ENCODE measurements around the gene STX3. TPM values are rescaled to one million over a fixed set of nuclear protein-coding genes. Genes with fewer than 3 reads are reported as not detected.

STX3 gene
- total RNA-seq, 4 donors from 2014 or later: 24.1 to 48.2 (median 29.9) TPM

GRCh38 chr11:59758401-59759037 lies 3.3 kb downstream of the STX3 start:
- H3K27me3 ChIP-seq: no peaks in the 10 kb centered on the region
- no peaks in the 10 kb centered on the region for H3K9me3 ChIP-seq
- no peak overlapping the region for H3K4me3 ChIP-seq
- no peak overlapping the region for H3K27ac ChIP-seq
- 84% methylated on average over 4 of the region's 4 CpGs for WGBS
- TF ChIP-seq POLR2AphosphoS5 (IDR thresholded peaks at IDR 0.05): no peak
- no peak for TF ChIP-seq CTCF (IDR thresholded peaks at IDR 0.05)
- no peak for TF ChIP-seq POLR2A (IDR thresholded peaks at IDR 0.05)
- TF ChIP-seq EP300 (IDR thresholded peaks at IDR 0.05): no peak
- peaks cover 7% of the 10 kb centered on the region for H3K36me3 ChIP-seq
- H3K4me1 ChIP-seq: peaks cover 47% of the 10 kb centered on the region
- DNase-seq (ENCODE audit: low spot score in 2 of 2): no peak

GRCh38 chr11:59759900-59760299 lies 4.7 kb downstream of the STX3 start:
- WGBS: 57% methylated on average over 4 of the region's 4 CpGs
- peaks cover 42% of the 10 kb centered on the region for H3K4me1 ChIP-seq
- TF ChIP-seq CTCF (IDR thresholded peaks at IDR 0.05): no peak
- TF ChIP-seq POLR2A (IDR thresholded peaks at IDR 0.05): no peak
- TF ChIP-seq EP300 (IDR thresholded peaks at IDR 0.05): no peak
- no peak for TF ChIP-seq POLR2AphosphoS5 (IDR thresholded peaks at IDR 0.05)
- peaks cover 7% of the 10 kb centered on the region for H3K36me3 ChIP-seq
- H3K9me3 ChIP-seq: no peaks in the 10 kb centered on the region
- no peak overlapping the region for H3K27ac ChIP-seq
- no peak overlapping the region for H3K4me3 ChIP-seq
- DNase-seq (ENCODE audit: low spot score in 2 of 2): no peak
- no peaks in the 10 kb centered on the region for H3K27me3 ChIP-seq

- Histone ChIP-seq H3K4me3 (no peak overlapping the region), H3K27ac (no peak overlapping the region), H3K4me1 (peaks cover 50% of the 10 kb centered on the region), H3K27me3 (no peaks in the 10 kb centered on the region), H3K9me3 (no peaks in the 10 kb centered on the region), H3K36me3 (peaks cover 7% of the 10 kb centered on the region)
- 86% methylated on average over 4 of the region's 4 CpGs for WGBS
- TF ChIP-seq POLR2AphosphoS5 (IDR thresholded peaks at IDR 0.05) (no peak), EP300 (IDR thresholded peaks at IDR 0.05) (no peak), CTCF (IDR thresholded peaks at IDR 0.05) (no peak), POLR2A (IDR thresholded peaks at IDR 0.05) (no peak)
- no peak for DNase-seq (ENCODE audit: low spot score in 2 of 2)
Observed at GRCh38 chr11:59760771-59761170, 5.6 kb downstream of the STX3 start.

- WGBS: 71% methylated on average over 5 of the region's 6 CpGs
- no peak overlapping the region for H3K4me3 ChIP-seq
- H3K9me3 ChIP-seq: no peaks in the 10 kb centered on the region
- H3K4me1 ChIP-seq: peaks cover 48% of the 10 kb centered on the region
- DNase-seq (ENCODE audit: low spot score in 2 of 2): no peak
- H3K36me3 ChIP-seq: peaks cover 7% of the 10 kb centered on the region
- no peak overlapping the region for H3K27ac ChIP-seq
- TF ChIP-seq CTCF (IDR thresholded peaks at IDR 0.05): no peak
- no peak for TF ChIP-seq POLR2AphosphoS5 (IDR thresholded peaks at IDR 0.05)
- TF ChIP-seq POLR2A (IDR thresholded peaks at IDR 0.05): no peak
- TF ChIP-seq EP300 (IDR thresholded peaks at IDR 0.05): no peak
- H3K27me3 ChIP-seq: no peaks in the 10 kb centered on the region
Observed at GRCh38 chr11:59761993-59762392, 6.8 kb downstream of the STX3 start.

- H3K27me3 ChIP-seq: no peaks in the 10 kb centered on the region
Observed at GRCh38 chr11:59765068-59765735, 10.0 kb downstream of the STX3 start.

More at GRCh38 chr11:59765068-59765735, 10.0 kb downstream of the STX3 start:
- Histone ChIP-seq H3K4me3 (no peak overlapping the region), H3K9me3 (no peaks in the 10 kb centered on the region), H3K36me3 (peaks cover 7% of the 10 kb centered on the region), H3K27ac (peak overlapping the region; percentile 36), H3K4me1 (peaks cover 44% of the 10 kb centered on the region)
- 57% methylated on average over 4 of the region's 4 CpGs for WGBS
- TF ChIP-seq POLR2AphosphoS5 (IDR thresholded peaks at IDR 0.05) (no peak), POLR2A (IDR thresholded peaks at IDR 0.05) (no peak)
- DNase-seq (ENCODE audit: low spot score in 2 of 2): no peak
